Daoy (cell line): ENCODE results near the gene MFSD6. TPM values are rescaled to one million over a fixed set of nuclear protein-coding genes. Genes with fewer than 3 reads are reported as not detected.
"Not testable (repeated sequence)": the region's sequence is repeated elsewhere in the genome, so short reads cannot be mapped to it uniquely, and the experiment has no call there.

Experiments used
- DNase-seq: peaks from one replicate; pipeline ENCODE4 v3.0.0-alpha.2; 2015; ENCODE audit warnings: low read depth
- total RNA-seq: library from RNA; depleted of rRNA; stranded (reverse); fragments of >200 nt; shearing (Covaris generic); gene quantifications from 2 replicates; pipeline ENCODE4 v1.2.3, GENCODE V29; 2014

MFSD6 gene
- total RNA-seq, 1 experiment from 2014 or later: 20.9 TPM

DNA sequence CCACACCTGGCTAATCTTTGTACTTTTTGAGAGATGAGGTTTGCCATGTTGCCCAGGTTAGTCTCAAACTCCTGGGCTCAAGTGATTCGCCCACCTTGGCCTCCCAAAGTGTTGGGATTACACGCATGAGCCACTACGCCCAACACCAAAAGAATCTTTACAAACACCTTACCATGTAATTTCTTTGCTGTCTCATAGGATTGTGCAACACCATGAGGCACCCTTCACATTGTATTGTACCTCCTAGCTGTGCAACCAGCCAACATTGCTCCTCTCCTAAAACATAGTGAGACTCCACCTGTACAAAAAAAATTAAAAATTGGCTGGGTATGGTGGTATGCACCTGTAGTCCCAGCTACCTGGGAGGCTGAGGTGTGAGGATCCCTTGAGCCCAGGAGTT is 3.1 kb upstream of the MFSD6 start:
- DNase-seq: no peak

DNA sequence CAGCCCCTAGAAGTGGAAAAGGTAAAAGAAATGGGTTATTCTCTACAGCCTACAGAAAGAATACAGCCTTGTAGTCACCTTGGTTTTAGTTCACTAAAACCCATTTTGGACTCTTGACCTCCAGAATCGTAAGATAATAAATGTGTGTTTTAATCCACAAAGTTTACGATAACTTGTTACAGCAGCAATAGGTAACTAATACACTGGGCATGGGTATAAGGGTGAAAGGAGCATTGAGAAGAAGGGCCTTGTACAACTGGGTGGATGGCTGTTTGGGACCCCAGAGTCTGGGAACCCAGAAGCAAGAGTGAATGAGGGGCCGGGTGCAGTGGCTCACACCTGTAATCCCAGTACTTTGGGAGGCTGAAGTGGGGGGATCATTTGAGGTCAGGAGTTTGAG is 2.2 kb upstream of the MFSD6 start:
- DNase-seq: no peak

DNA sequence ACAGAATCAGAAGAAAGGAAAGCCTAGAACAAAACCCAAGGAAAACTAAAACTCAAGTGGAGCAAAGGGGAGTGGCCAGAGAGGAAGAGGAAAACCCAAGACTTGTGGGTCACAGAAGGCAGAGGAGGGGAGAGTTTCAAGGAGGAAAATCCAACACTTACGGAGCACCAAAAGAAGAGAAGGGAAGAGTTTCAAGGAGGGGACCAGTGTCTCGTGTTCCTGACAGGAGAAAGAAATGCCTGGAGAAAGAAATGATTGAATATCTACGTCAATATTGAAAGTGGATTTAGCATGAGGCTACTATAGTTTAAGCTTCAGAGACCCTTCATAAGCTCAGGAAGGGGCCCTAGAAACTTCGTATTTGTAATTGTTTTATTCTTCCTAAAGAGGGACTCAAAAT is 1.4 kb upstream of the MFSD6 start:
- DNase-seq: no peak

DNA sequence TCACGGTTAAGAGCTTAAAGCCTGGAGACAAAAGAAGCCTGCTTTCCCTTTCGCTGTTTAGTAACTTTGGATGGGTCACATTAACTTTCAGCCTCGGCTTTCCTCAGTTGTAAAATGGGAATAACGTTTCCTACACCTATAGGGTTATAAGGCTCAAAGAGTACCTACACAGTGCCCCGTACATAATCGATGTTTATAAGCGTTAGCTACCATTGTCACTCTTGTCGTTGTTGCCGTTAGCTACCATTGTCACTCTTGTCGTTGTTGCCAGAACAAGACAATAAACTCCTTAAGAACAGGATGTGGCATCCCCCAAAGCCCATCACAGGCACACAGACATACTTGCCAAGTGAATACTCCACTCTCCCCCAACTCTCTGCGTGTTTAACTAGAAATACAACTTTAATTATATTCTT is 901 bp upstream of the MFSD6 start:
- DNase-seq: peak; percentile 8

DNA sequence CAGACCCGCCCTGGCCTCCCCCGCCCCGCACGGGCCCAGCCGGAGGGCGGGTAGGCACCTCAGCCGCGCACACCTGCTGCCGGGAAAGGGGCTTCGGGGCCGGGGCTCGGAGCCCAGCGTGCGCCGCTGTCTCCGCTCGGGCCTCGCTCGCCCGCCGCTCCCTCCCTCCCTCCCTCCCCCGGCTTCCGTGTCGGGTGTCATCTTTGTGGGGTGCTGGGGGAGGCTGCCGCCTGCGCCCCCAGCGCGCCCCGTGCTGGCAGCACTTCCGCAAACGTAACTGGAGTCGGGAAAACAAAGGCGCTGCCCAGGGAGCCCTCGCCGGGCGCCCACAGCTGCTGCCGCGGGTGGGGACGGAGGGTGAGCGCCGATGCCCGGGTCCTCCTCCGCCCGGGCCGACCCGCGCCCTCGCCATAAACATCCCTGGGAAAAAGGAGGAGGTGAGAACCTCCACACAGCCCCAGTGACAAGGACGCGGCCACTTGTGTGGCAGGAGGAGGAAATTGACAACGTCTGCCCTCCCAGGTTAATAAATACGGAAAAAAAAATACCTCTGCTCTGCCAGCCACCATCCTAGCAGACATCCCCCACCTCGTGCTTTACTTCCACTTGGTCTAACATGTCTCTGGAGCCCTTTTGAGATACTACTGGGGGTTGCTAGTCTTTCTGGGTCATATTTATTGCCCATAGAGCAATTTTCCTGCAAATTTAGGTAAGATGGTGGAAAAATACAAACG is 550 bp downstream of the MFSD6 start:
- DNase-seq: peak; percentile 67

DNA sequence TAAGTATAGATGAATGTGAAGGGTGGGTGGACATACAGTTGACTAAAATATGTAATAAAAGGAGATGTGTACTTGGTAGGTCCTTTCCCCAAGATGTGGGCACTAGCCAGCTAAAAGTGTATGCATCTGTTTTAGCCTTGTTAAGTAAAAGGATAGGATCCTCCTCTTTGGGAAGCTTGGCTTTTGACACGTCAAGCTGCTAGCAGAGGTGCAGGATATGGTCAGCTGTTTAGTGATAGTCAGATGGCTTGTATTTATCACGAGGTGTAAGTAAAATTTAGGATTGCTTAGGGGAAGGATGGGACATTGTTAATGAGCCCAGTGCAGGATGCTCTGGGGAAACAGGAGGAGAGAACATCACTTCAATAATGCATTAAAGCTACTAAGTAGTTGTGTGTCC is 1.5 kb downstream of the MFSD6 start:
- DNase-seq: no peak

DNA sequence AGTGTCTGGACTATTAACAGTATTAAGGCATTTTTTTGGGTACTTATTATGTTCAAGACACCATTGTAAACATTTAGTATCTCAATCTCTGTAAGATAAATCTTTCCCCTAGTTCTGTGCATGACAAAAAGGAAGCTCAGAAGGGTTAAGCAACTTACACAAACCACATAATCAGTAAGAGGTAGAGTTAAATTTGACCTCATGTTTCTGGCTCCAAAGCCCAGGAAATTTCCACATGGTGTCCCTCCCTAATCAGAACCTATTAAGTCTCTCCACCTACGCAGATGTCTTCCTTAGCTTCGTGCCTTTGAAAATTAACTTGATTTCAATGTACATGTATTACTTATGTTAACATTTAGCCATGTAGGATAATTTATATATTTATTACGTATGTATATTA is 2.0 kb downstream of the MFSD6 start:
- no peak for DNase-seq

DNA sequence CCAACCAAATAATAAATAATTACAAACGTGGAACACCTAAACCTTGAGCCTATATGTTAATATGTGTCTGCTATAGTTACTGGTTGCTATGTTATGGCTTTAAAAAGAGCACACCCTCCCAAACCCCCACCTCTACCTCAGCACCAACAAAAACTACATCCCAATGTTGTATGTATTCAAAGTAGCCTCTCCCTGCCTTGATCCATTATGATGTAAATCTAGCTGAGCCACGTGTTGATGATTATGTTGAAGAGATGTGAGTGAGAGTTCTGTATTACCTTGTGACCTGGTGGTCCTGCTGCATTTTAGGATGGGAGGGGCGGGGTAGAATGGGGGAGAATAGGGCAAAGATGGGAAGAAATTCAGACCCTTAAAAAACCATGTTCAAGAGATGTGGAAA is 4.8 kb downstream of the MFSD6 start:
- DNase-seq: no peak

DNA sequence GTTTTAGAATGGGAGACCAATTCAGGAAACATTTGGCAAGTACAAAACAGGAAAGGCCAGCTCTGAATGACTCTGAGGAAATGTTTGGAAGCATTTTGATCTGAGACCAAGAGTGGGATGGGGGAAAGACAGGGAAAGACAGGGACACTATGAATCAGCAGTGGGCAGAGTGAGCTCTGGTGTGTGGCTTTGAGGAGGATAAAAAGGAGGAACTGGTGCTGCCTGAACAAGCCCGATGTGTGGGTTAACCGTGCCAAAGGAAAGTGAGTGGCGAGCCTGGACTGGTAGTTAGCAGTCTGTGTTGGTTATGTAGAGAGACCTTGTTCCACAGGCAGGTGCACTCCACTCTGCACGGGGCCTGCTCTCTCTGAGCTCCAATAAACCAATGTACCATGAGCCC is 5.3 kb downstream of the MFSD6 start:
- DNase-seq: no peak

DNA sequence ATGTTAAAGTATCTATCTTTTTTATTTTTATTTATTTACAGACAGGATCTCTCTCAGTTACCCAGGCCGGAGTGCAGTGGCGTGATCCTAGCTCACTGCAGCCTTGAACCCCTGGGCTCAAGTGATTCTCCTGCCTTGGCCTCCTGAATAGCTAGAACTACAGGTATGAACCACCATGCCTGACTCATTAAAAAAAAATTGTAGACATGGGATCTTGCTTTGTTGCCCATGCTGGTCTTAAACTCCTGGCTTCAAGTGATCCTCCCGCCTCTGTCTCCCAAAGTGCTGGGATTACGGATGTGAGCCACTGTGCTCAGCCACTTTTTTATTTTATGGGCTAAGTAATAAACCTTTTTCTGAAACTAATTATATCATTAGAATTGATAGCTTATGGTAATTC is 7.1 kb downstream of the MFSD6 start:
- DNase-seq: no peak

DNA sequence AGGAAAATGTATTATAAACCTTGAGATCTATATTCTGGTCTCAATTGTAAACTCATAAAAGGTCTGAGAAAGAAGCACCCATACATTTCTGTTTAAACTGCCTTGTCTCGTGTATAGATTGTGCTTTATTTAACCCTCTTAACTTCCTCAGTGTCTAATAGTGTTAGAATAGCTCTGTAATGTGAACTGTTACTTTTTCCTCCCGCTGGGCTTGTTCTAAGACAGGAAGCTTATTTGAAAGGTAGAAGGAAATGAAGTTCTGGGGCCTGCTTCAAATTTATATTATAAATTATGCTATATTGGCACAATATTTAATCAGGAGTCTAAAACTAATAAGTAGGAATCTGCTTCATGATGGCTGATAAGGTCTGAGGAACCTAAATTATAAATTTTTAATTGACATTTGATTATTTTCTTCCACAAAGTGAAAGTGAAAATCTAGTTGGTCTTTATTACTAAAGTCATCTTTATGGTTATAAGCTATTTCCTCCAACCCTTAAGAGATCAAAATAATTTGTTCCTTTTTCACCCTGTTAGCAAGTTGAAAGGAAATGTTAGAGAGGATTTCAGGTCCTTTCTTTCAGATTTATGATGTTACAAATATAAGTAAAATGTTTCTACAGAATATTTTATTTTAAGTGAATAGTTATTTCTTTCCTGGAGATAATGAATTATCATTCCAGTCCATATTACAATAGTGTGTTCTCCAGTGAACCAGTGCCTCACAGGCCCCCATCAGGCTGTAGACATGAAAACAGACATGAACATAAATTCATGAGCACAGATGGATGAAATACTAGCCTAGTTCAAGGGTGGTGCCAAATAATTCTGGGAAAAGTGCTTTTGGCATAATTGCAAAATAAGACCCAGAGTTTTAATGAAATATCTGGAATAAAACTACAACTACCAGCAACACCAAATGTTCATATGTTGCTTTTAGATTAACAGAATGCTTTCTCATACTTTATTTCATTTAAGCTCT is 7.9 kb downstream of the MFSD6 start:
- no peak for DNase-seq

DNA sequence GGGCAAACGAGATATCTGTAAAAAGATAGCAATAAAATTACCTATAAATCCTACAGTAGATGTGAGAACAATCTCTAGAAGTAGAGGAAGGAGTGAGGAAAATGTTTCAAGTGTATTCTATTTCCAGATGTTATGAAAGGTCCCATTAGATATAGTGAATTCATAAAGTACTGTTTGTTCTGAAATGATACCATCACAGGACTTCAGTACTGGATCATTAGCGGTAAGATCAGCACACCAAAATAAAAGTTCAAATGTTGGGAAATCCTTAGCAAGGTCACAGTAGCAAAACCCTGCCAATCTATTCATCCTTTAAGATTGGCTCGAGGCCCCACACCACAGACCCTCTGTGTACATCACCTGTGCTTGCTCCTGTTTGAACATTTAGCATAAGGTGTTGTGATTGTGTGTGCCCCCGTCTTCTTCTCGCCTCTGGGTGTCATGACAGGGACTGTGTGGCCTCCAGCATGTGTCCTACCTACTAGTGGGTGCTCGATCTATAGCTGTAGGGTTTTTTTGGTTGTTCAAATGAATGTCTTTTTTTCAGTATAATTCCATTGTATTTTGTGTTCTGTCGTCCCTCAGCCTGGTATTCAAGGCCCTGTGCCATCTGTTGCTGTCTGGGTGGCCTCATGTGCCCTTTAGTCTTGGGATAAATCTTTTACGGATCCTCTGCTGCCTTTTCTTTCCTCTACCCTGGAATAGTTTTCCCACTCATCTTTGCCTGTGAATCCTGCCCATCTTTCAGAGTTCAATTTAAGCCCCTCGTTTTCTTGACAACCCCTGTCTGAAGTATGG is 9.1 kb downstream of the MFSD6 start:
- no peak for DNase-seq

DNA sequence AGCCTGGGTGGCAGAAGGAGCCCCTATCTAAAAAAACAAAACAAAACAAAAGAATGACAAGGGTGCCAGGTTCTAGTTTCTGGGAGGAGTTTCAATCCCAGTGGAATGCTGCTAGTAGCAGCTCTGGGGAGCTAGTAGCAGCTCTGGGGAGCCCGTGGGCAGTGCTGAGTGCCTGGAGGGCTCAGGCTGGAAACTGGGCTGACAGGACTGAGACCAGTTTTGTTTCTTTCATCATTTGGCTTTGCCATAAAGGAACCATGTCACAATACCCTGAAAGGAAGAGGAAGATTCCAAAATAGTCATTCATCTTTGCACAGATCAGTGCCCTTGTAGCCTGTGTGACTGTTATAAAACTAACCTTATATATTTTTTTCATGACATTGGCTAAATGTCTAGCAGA is 10.6 kb downstream of the MFSD6 start:
- no peak for DNase-seq

DNA sequence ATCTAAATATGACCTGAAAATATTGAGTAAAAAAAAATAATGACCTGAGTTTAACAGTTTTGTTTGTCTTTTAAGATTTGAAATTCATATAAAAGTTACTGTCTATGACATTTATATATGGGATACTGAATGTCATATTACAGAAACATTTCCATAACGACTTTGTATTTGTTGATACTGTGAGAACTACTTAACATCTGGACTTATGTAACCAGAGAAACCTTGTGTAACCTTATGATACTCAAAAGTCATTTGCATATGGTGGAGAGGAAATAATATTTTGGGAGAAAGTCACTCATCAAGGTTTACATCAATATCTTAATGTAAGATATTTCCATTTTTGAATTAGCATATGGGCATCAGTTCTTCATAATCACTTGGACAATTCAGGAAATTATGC is 12.6 kb downstream of the MFSD6 start:
- DNase-seq: no peak

DNA sequence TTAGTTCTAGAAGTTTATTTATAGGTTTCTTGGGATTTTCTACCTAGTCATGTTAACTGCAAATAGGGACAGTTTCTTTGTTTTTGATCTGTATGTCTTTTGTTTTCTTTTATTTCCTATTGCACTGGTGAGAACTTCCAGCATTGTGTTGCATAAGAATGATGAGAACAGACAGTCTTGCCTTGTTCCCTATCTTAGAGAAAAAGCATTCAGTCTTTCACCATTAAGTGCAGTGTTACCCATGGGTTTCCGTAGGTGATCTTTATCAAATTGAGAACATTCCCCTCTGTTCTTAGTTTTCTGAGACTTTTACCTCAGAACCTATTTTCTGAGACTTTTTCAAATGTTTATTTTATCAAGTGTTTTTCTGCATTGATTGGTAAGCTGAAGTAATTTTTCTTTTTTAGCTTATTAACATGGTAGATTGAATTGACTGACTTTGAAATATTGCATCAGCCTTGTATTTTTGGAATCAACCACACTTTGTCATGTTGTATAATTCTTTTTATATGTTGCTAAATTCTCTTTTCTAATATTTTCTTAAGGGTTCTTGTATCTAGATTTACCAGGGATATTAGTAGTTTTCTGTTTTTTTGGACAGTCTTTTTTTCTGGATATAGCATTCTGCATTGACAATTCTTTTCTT is 17.2 kb downstream of the MFSD6 start:
- DNase-seq: no peak

DNA sequence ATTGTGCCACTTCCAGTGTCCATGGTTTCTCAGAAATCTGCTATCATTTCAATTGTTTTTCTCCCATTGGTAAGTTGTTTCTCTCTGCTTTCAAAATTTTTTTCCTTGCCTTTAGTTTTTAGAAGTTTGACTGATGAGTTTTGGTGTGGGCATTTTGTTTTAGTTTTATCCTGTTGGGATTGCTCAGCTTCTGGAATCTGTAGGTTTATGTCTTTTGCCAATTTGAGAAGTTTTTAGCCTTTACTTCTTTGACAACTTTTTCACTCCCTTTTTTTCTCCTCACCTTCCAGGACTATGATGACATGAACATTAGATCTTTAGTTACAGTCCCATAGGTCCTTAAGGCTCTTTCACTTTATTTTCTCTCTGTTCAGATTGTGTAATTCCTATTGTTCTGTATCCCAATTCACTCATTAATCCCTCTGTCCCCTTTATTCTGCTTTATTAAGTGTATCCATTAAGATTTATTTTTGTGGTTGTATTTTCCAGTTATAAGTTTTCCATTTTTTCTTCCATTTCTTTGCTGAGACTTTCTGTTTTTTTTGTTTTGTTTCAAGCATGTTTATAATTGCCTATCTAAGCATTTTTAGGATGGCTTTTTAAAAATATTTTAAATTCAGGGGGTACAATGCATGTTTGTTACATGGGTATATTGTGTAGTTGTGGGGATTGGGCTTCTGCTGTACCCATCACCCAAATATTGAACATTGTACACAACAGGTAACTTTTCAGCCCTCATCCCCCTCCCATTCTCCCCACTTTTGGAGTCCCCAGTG is 17.9 kb downstream of the MFSD6 start:
- DNase-seq: no peak

DNA sequence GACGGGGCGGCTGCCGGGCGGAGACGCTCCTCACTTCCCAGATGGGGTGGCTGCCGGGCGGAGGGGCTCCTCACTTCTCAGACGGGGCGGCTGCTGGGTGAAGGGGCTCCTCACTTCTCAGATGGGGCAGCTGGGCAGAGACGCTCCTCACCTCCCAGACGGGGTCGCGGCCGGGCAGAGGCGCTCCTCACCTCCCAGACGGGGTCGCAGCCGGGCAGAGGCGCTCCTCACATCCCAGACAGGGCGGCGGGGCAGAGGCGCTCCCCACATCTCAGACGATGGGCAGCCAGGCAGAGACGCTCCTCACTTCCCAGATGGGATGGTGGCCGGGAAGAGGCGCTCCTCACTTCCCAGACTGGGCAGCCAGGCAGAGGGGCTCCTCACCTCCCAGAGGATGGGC is 22.7 kb downstream of the MFSD6 start:
- DNase-seq: not testable (repeated sequence)

DNA sequence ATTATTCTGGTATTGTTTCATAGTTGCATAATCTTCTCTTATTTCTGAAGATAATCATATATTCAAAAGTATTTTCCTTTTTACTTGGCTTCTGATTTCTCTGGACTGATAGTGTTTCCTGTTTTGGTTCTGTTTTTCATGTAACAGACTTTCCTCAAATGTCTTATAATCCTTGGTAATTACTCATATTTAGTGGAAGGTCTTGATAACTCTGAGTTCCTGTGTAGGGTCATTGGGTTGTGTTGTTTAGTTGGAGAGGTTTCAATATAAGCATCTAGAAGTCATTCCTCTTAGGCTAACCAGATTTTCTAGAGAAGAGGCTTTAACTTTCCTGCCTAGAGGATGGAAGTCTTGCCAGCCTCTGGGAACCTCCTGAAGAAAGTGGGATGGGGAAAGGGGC is 23.8 kb downstream of the MFSD6 start:
- DNase-seq: no peak

DNA sequence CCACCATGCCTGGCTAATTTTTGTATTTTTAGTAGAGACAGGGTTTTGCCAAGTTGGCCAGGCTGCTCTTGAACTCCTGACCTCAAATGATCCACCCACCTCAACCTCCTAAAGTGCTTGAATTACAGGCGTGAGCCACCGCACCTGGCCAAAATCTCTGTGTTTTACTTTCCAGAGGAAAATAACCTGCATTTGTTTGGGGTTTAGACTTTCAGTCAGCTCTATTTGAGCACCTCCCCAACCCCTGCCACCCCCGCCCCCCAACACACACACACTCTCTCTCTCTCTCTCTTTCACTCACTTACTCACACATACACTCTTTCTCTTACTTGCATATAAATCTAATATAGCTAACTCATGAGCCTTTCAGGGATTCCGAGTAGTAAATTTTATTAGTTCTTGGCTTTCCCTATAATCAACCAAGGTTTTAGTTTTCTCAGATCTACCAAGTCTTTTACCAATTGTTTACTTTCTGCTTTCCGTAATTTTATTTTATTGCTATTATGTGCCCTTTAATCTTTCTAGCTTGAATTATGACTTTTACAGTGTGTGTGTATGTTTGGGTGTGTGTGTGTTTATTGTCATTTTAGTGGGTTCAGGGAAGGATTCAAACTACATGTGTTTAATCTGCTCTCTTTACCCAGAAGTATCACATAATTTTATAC is 24.5 kb downstream of the MFSD6 start:
- no peak for DNase-seq

DNA sequence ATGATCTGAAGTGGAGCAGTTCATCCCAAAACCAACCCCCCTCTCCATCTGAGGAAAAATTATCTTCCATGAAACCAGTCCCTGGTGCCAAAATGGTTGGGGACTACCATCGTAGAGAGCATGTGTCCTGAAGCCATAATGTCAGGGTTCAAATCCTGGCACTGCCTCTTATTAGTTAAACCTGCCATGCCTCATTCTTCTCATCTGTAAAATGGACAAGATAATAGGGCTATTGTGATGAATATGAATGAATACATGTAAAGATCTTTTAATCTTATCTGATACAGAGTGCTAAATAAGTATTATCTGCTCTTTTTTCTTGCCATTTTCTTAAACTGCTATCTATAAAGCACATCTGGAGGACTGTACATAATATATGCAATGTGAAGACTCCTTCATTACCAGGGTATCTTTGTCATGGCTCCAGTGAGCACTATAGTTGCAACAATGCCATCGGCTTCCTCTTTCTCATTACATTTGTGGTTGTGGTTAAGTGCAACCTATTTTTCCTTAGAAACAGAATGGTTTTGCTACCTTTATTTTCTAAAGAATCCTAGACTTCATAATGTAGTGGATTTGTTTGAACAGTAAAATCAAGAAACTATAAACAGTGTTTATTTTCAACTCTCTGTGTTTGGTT is 27.0 kb downstream of the MFSD6 start:
- no peak for DNase-seq
